B cell (primary cell): Measurements from ENCODE around the gene TOGARAM2. TPM values are rescaled to one million over a fixed set of nuclear protein-coding genes. Genes with fewer than 3 reads are reported as not detected.

Source experiments
- ATAC-seq: fragments of 200-7000 bp; cut with Tn5 transposase; one replicate; pipeline ENCODE4 v1.10.0; 2021; ENCODE audit warnings: low read depth, mild to moderate bottlenecking, moderate number of reproducible peaks, moderate library complexity
- CTCF ChIA-PET: fragments of 350-600 bp; sonication (Branson Sonifier 250); formaldehyde crosslinking; loops from one replicate; lab custom pipeline; 2021; ENCODE audit warnings: antibody characterized with exemption, inconsistent platforms; lab: Charles Lee
- POLR2A ChIA-PET: fragments of 350-600 bp; sonication (Branson Sonifier 250); formaldehyde crosslinking; loops from one replicate; lab custom pipeline; 2021; ENCODE audit warnings: antibody characterized with exemption; lab: Charles Lee
- DNase-seq: peaks from one replicate; pipeline ENCODE4 v3.0.0; 2013
- H2AFZ ChIP-seq: 2 replicates; pipeline ENCODE4 v1.6.1; 2012; ENCODE audit warnings: mild to moderate bottlenecking, low read depth, low read length; ENCODE audit not compliant: insufficient read depth, poor library complexity, severe bottlenecking
- H3K27ac ChIP-seq, 2 donors: 1 replicate in 1 of 2; 2 replicates in 1 of 2; pipeline ENCODE4 v1.5.1; 2012 to 2013; ENCODE audit warnings: low read length in 2 of 2, mild to moderate bottlenecking in 2 of 2, moderate library complexity in 1 of 2
- H3K27me3 ChIP-seq, 4 experiments: fragments of 200-600 bp in 1 of 4; sonication (generic) in 1 of 4; replicated peaks in 1 of 4; 1 replicate in 2 of 4; 2 replicates in 2 of 4; pipeline versions ENCODE4 v1.6.1 to v1.7.0; 2013 to 2016; ENCODE audit warnings: low read length in 3 of 4, mild to moderate bottlenecking in 2 of 4, mixed read lengths in 1 of 4, moderate library complexity in 1 of 4; ENCODE audit not compliant: insufficient read depth in 4 of 4, control insufficient read depth in 3 of 4; ENCODE audit errors: control extremely low read depth in 1 of 4
- H3K36me3 ChIP-seq, 2 experiments: replicated peaks in 1 of 2; 1 replicate in 1 of 2; 2 replicates in 1 of 2; pipeline versions ENCODE4 v1.6.1 to v1.7.1; 2013; ENCODE audit warnings: low read length in 1 of 2; ENCODE audit not compliant: insufficient read depth in 2 of 2, control insufficient read depth in 1 of 2; ENCODE audit errors: control extremely low read depth in 1 of 2, extremely low read depth in 1 of 2
- H3K4me1 ChIP-seq, 2 donors: fragments of 200-600 bp in 1 of 2; sonication (generic) in 1 of 2; 1 replicate in 1 of 2; 2 replicates in 1 of 2; pipeline versions ENCODE4 v1.5.1 to v1.6.1; 2013 to 2017; ENCODE audit warnings: low read length in 2 of 2; ENCODE audit not compliant: control insufficient read depth in 2 of 2, insufficient read depth in 2 of 2
- H3K4me2 ChIP-seq: replicated peaks from 2 replicates; pipeline ENCODE3; 2012; ENCODE audit warnings: mild to moderate bottlenecking, low read depth, low read length; ENCODE audit not compliant: poor library complexity, severe bottlenecking
- H3K4me3 ChIP-seq, 5 experiments: fragments of 200-600 bp in 1 of 5; sonication (generic) in 1 of 5; 1 replicate in 3 of 5; 2 replicates in 2 of 5; pipeline versions ENCODE4 v1.5.1 to v1.7.0; 2011 to 2016; ENCODE audit warnings: low read length in 4 of 5, mild to moderate bottlenecking in 4 of 5, low read depth in 2 of 5, control low read depth in 1 of 5, moderate library complexity in 1 of 5; ENCODE audit not compliant: insufficient read depth in 1 of 5; ENCODE audit errors: control extremely low read depth in 1 of 5, extremely low read depth in 1 of 5
- H3K79me2 ChIP-seq: fragments of 200-600 bp; sonication (generic); one replicate; pipeline ENCODE4 v1.6.0; 2016; ENCODE audit warnings: low read length; ENCODE audit not compliant: control insufficient read depth, insufficient read depth
- H3K9ac ChIP-seq: fragments of 200-600 bp; sonication (generic); 2 replicates; pipeline ENCODE4 v1.6.1; 2017; ENCODE audit warnings: mild to moderate bottlenecking, low read length, moderate library complexity
- H3K9me3 ChIP-seq, 3 donors: one replicate each; pipeline versions ENCODE4 v1.6.1 to v1.7.1; 2013; ENCODE audit warnings: low read length in 2 of 3; ENCODE audit not compliant: control insufficient read depth in 2 of 3, insufficient read depth in 1 of 3; ENCODE audit errors: control extremely low read depth in 1 of 3
- H4K20me1 ChIP-seq: 2 replicates; pipeline ENCODE4 v1.6.0; 2012; ENCODE audit warnings: mild to moderate bottlenecking, low read length; ENCODE audit not compliant: insufficient read depth, control insufficient read depth, poor library complexity, severe bottlenecking
- H3K27ac Mint-ChIP-seq: one replicate; pipeline ENCODE4 v1.8.0; 2021; ENCODE audit warnings: mixed read lengths
- H3K27me3 Mint-ChIP-seq: one replicate; pipeline ENCODE4 v1.8.0; 2021; ENCODE audit warnings: mixed read lengths
- H3K4me1 Mint-ChIP-seq: one replicate; pipeline ENCODE4 v1.8.0; 2021; ENCODE audit warnings: mixed read lengths
- H3K4me3 Mint-ChIP-seq: one replicate; pipeline ENCODE4 v1.8.0; 2021; ENCODE audit warnings: mixed read lengths
- H3K9me3 Mint-ChIP-seq: one replicate; pipeline ENCODE4 v1.8.0; 2022; ENCODE audit warnings: mixed read lengths; ENCODE audit not compliant: insufficient read depth
- EZH2 ChIP-seq: IDR thresholded peaks from 2 replicates; pipeline ENCODE4 v1.6.1; 2012; ENCODE audit warnings: borderline replicate concordance, low read depth, mild to moderate bottlenecking, moderate library complexity, low read length; ENCODE audit not compliant: insufficient read depth, poor library complexity, severe bottlenecking
- WGBS: methylation state at CpG from one replicate; pipeline ENCODE4 v1.1.5; 2013; ENCODE audit warnings: missing lambda C conversion rate; ENCODE audit not compliant: insufficient coverage; 5-methylcytosine and 5-hydroxymethylcytosine counted together
- intact Hi-C: fragments of 100-400 bp; cut with micrococcal nuclease; formaldehyde crosslinking; loops from one replicate; pipeline ENCODE4 v1.10.0; 2022
- polyA plus RNA-seq: library from polyadenylated mRNA; depleted of rRNA; stranded (reverse); fragments of >200 nt; gene quantifications from 2 replicates; pipeline ENCODE4 v1.2.3, GENCODE V29; 2012
- total RNA-seq, 2 donors: library from RNA; stranded (reverse); fragments of 120-200 nt in 1 of 2; gene quantifications; 1 replicate in 1 of 2; 2 replicates in 1 of 2; pipeline versions ENCODE4 v1.2.3 to v1.2.4, GENCODE V29; 2013 to 2022
- TF ChIP-seq, protein P1 (sequence below): fragments of 200-600 bp; IDR thresholded peaks from one replicate; pipeline ENCODE4 v1.8.0; 2022; ENCODE audit warnings: antibody characterized with exemption, mild to moderate bottlenecking

Gene TOGARAM2
- total and polyA plus RNA-seq, 2 donors (not counting 1 experiment from before 2014, with no cell fraction given): 0.25 to 0.61 TPM

DNA sequence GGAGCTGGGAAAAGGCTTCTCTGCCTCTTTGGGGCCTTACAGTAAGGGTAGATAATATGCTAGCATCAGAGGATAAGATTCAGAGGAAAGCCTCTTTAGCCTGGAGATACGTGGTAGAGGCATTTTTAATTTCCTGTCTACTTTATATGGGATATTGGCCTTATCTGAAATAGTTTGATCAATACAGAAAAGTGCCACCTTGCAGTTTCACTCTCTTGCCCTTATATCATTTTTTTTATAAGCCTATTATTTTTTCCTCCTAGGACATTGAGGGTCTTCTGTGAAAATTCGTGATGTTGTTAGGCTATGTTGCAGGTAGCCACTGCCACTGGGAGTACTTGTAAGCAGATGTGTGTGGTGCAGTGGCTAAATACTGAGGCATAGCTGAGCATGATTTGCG lies 40.1 kb upstream of the TOGARAM2 start:
- ChIA-PET POLR2A (no interaction called here), CTCF (no interaction called here)
- H2AFZ ChIP-seq: no peak overlapping the region
- Mint-ChIP-seq H3K27ac (no peak overlapping the region), H3K4me1 (no peaks in the 10 kb centered on the region), H3K4me3 (no peak overlapping the region), H3K9me3 (no peaks in the 10 kb centered on the region), H3K27me3 (no peaks in the 10 kb centered on the region)
- intact Hi-C loops: no loop called here
- H3K79me2 ChIP-seq: no peaks in the 10 kb centered on the region
- no peak for TF ChIP-seq EZH2
- TF ChIP-seq, protein P1, sequence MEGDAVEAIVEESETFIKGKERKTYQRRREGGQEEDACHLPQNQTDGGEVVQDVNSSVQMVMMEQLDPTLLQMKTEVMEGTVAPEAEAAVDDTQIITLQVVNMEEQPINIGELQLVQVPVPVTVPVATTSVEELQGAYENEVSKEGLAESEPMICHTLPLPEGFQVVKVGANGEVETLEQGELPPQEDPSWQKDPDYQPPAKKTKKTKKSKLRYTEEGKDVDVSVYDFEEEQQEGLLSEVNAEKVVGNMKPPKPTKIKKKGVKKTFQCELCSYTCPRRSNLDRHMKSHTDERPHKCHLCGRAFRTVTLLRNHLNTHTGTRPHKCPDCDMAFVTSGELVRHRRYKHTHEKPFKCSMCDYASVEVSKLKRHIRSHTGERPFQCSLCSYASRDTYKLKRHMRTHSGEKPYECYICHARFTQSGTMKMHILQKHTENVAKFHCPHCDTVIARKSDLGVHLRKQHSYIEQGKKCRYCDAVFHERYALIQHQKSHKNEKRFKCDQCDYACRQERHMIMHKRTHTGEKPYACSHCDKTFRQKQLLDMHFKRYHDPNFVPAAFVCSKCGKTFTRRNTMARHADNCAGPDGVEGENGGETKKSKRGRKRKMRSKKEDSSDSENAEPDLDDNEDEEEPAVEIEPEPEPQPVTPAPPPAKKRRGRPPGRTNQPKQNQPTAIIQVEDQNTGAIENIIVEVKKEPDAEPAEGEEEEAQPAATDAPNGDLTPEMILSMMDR: no peak
- no peak overlapping the region for H3K9ac ChIP-seq
- no peaks in the 10 kb centered on the region for H3K27me3 ChIP-seq
- WGBS: 100% methylated on average over 2 of the region's 3 CpGs
- H3K4me3 ChIP-seq: no peak overlapping the region
- no peak overlapping the region for H3K27ac ChIP-seq
- H3K9me3 ChIP-seq: no peaks in the 10 kb centered on the region
- no peak for DNase-seq
- no peak for ATAC-seq
- peaks cover 4 to 71% of the 10 kb centered on the region in 2 experiments for H3K36me3 ChIP-seq
- no peaks in the 10 kb centered on the region for H4K20me1 ChIP-seq
- H3K4me2 ChIP-seq: no peak overlapping the region
- H3K4me1 ChIP-seq: no peaks in the 10 kb centered on the region

DNA sequence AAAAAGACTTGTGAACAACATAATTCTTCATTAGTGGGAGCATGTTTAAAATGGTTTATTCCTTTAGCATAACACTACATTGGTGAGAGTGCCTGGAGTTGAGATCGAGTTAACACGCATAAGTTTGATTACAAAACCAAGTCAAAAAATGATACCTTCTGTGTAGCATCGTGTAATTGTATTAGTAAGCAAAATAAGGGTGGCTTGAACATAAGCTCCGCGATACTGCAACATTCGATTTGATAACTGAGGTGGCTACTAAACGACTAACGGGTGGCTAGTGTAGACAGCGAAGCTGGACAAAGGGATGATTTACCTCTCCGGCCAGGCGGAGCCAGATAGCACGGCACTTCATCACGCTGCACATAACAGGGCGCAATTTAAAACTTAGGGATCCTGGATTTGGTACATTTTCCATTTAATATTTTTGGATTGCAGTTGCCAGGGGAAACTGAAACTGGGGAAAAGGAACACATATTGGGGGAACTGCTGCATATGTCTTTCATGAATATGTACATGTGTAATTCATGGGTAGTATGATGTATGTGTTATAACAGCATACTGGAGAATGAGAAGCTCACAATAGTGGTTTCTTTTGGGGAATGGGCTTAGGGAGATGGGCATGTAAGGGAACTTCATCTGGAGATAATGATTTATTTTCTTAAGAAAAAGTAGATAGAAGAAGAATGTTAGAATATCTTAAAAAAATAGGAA lies 36.4 kb upstream of the TOGARAM2 start:
- ChIA-PET POLR2A (no interaction called here), CTCF (interaction anchor here (1.0 kb wide), 1 partner anchor 251 kb away, joined by 3 read pairs; no protein-coding TSS in a partner anchor)
- ATAC-seq (no peak), DNase-seq (no peak)
- Histone ChIP-seq H3K4me2 (no peak overlapping the region), H3K36me3 (peaks cover 4 to 70% of the 10 kb centered on the region in 2 experiments), H2AFZ (no peak overlapping the region), H3K27ac (no peak overlapping the region), H4K20me1 (no peaks in the 10 kb centered on the region), H3K4me3 (no peak overlapping the region), H3K27me3 (no peaks in the 10 kb centered on the region), H3K79me2 (no peaks in the 10 kb centered on the region), H3K4me1 (no peaks in the 10 kb centered on the region), H3K9ac (no peak overlapping the region), H3K9me3 (peaks cover 0 to 2% (median 0%) of the 10 kb centered on the region in 3 donors)
- no peak overlapping the region for H3K27ac Mint-ChIP-seq
- H3K27me3 Mint-ChIP-seq: no peaks in the 10 kb centered on the region
- intact Hi-C loops: no loop called here
- H3K9me3 Mint-ChIP-seq: no peaks in the 10 kb centered on the region
- H3K4me1 Mint-ChIP-seq: no peaks in the 10 kb centered on the region
- TF ChIP-seq EZH2: no peak
- TF ChIP-seq, protein P1: no peak
- WGBS: over 99% methylated on average over 12 of the region's 14 CpGs
- no peak overlapping the region for H3K4me3 Mint-ChIP-seq
